H9 (cell line): Measurements from ENCODE around the gene CHMP1A. TPM values are rescaled to one million over a fixed set of nuclear protein-coding genes. Genes with fewer than 3 reads are reported as not detected.
A peak's percentile ranks its signal among the peaks of the same experiment; 100 is the strongest.

Experiments used
- DNase-seq: peaks from one replicate; pipeline ENCODE4 v3.0.0-alpha.2; 2017
- H2AFZ ChIP-seq: one replicate; pipeline ENCODE4 v1.6.1; 2013; ENCODE audit warnings: mild to moderate bottlenecking, low read length, control low read depth, moderate library complexity
- H2AK5ac ChIP-seq: 2 replicates; pipeline ENCODE4 v1.6.1; 2013; ENCODE audit warnings: low read length, control low read depth, mixed read lengths; ENCODE audit not compliant: insufficient read length
- H2BK120ac ChIP-seq: one replicate; pipeline ENCODE4 v1.6.1; 2013; ENCODE audit warnings: low read depth, mild to moderate bottlenecking, low read length, control low read depth, inconsistent platforms; ENCODE audit not compliant: poor library complexity, severe bottlenecking
- H2BK12ac ChIP-seq: 2 replicates; pipeline ENCODE4 v1.6.1; 2013; ENCODE audit warnings: low read length, control low read depth, mixed read lengths, low read depth; ENCODE audit not compliant: insufficient read length
- H2BK15ac ChIP-seq: 2 replicates; pipeline ENCODE4 v1.6.1; 2013; ENCODE audit warnings: low read depth, low read length, control low read depth
- H2BK20ac ChIP-seq: one replicate; pipeline ENCODE4 v1.6.1; 2013; ENCODE audit warnings: low read depth, mild to moderate bottlenecking, low read length, control low read depth, inconsistent platforms; ENCODE audit not compliant: poor library complexity, severe bottlenecking
- H2BK5ac ChIP-seq: 2 replicates; pipeline ENCODE4 v1.6.1; 2013; ENCODE audit warnings: low read length, control low read depth, mixed read lengths; ENCODE audit not compliant: insufficient read length
- H3K14ac ChIP-seq: 2 replicates; pipeline ENCODE4 v1.6.1; 2013; ENCODE audit warnings: low read length, control low read depth; ENCODE audit not compliant: insufficient read depth
- H3K18ac ChIP-seq: 2 replicates; pipeline ENCODE4 v1.6.1; 2013; ENCODE audit warnings: low read depth, mild to moderate bottlenecking, mixed read lengths, low read length, control low read depth; ENCODE audit not compliant: insufficient read length
- H3K23ac ChIP-seq: 2 replicates; pipeline ENCODE4 v1.6.1; 2013; ENCODE audit warnings: low read length, control low read depth, mixed read lengths, low read depth; ENCODE audit not compliant: insufficient read length
- H3K23me2 ChIP-seq: 2 replicates; pipeline ENCODE4 v1.6.1; 2013; ENCODE audit warnings: low read depth, mild to moderate bottlenecking, mixed read lengths, low read length, control low read depth; ENCODE audit not compliant: insufficient read length, poor library complexity, severe bottlenecking
- H3K27ac ChIP-seq: 2 replicates; pipeline ENCODE4 v1.5.1; 2013; ENCODE audit warnings: low read length, control low read depth, mixed read lengths, low read depth; ENCODE audit not compliant: insufficient read length
- H3K27me3 ChIP-seq: 2 replicates; pipeline ENCODE4 v1.6.1; 2013; ENCODE audit warnings: low read length, control low read depth, inconsistent platforms; ENCODE audit not compliant: insufficient read depth
- H3K4ac ChIP-seq: 2 replicates; pipeline ENCODE4 v1.6.1; 2013; ENCODE audit warnings: low read depth, mild to moderate bottlenecking, control low read depth, inconsistent platforms, low read length, moderate library complexity
- H3K4me1 ChIP-seq: 2 replicates; pipeline ENCODE4 v1.6.1; 2013; ENCODE audit warnings: low read length, control low read depth, inconsistent platforms; ENCODE audit not compliant: insufficient read depth
- H3K4me2 ChIP-seq: 2 replicates; pipeline ENCODE4 v1.6.1; 2013; ENCODE audit warnings: low read length, control low read depth, mixed read lengths; ENCODE audit not compliant: insufficient read length, insufficient read depth
- H3K56ac ChIP-seq: 2 replicates; pipeline ENCODE4 v1.6.1; 2013; ENCODE audit warnings: low read depth, mild to moderate bottlenecking, mixed read lengths, low read length, control low read depth; ENCODE audit not compliant: insufficient read length
- H3K79me1 ChIP-seq: 2 replicates; pipeline ENCODE4 v1.6.1; 2013; ENCODE audit warnings: low read depth, mild to moderate bottlenecking, moderate library complexity, low read length, control low read depth, inconsistent platforms; ENCODE audit not compliant: insufficient read depth, poor library complexity, severe bottlenecking
- H3K79me2 ChIP-seq: 2 replicates; pipeline ENCODE4 v1.6.1; 2013; ENCODE audit warnings: low read length, control low read depth, inconsistent platforms; ENCODE audit not compliant: insufficient read depth
- H3K9ac ChIP-seq: 2 replicates; pipeline ENCODE4 v1.6.1; 2013; ENCODE audit warnings: low read length, control low read depth, mixed read lengths; ENCODE audit not compliant: insufficient read length; ENCODE audit errors: extremely low read depth
- H3K9me3 ChIP-seq: one replicate; pipeline ENCODE4 v1.6.1; 2013; ENCODE audit warnings: low read depth, low read length, inconsistent platforms; ENCODE audit not compliant: control insufficient read depth
- H3T11ph ChIP-seq: one replicate; pipeline ENCODE4 v1.6.1; 2013; ENCODE audit warnings: mild to moderate bottlenecking, low read length, control low read depth, inconsistent platforms
- H4K20me1 ChIP-seq: one replicate; pipeline ENCODE4 v1.6.1; 2013; ENCODE audit not compliant: control insufficient read depth, insufficient read length, insufficient read depth
- H4K5ac ChIP-seq: 2 replicates; pipeline ENCODE4 v1.6.1; 2013; ENCODE audit warnings: low read depth, mild to moderate bottlenecking, mixed read lengths, low read length, control low read depth; ENCODE audit not compliant: insufficient read length
- H4K8ac ChIP-seq: replicated peaks from 2 replicates; pipeline ENCODE4 v1.6.1; 2013; ENCODE audit warnings: low read length, control low read depth, mixed read lengths, low read depth; ENCODE audit not compliant: insufficient read length
- H4K91ac ChIP-seq: 2 replicates; pipeline ENCODE4 v1.6.1; 2013; ENCODE audit warnings: low read depth, mild to moderate bottlenecking, moderate library complexity, mixed read lengths, low read length, control low read depth; ENCODE audit not compliant: insufficient read length
- H3K27ac Mint-ChIP-seq, 3 experiments: 2 replicates in 2 of 3; 3 replicates in 1 of 3; pipeline ENCODE4 v1.8.0; 2020 to 2021; ENCODE audit warnings: mixed read lengths in 3 of 3, mild to moderate bottlenecking in 1 of 3, moderate library complexity in 1 of 3
- H3K27me3 Mint-ChIP-seq: 2 replicates; pipeline ENCODE4 v1.8.0; 2021; ENCODE audit warnings: low read depth, mild to moderate bottlenecking, moderate library complexity, mixed read lengths
- H3K36me3 Mint-ChIP-seq, 3 experiments: 2 replicates in 2 of 3; 3 replicates in 1 of 3; pipeline ENCODE4 v1.8.0; 2020 to 2021; ENCODE audit warnings: low read depth in 3 of 3, mixed read lengths in 3 of 3; ENCODE audit not compliant: insufficient read depth in 1 of 3
- H3K4me1 Mint-ChIP-seq, 2 experiments: 2 replicates each; pipeline ENCODE4 v1.8.0; 2020; ENCODE audit warnings: mixed read lengths in 2 of 2
- H3K4me3 Mint-ChIP-seq, 2 experiments: 2 replicates in 1 of 2; 3 replicates in 1 of 2; pipeline ENCODE4 v1.8.0; 2020 to 2021; ENCODE audit warnings: mild to moderate bottlenecking in 2 of 2, mixed read lengths in 2 of 2, moderate library complexity in 1 of 2
- H3K9me3 Mint-ChIP-seq, 2 experiments: 2 replicates in 1 of 2; 3 replicates in 1 of 2; pipeline ENCODE4 v1.8.0; 2020; ENCODE audit warnings: mild to moderate bottlenecking in 2 of 2, mixed read lengths in 2 of 2, moderate library complexity in 1 of 2
- CTCF ChIP-seq: fragments of 200-600 bp; sonication (generic); conservative IDR thresholded peaks from 3 replicates; pipeline ENCODE4 v1.8.0; 2021; ENCODE audit warnings: antibody characterized with exemption, mild to moderate bottlenecking
- WGBS: extraction: QIAGEN DNeasy Blood & Tissue Kit; methylation state at CpG from one replicate; pipeline ENCODE4 v1.1.7; 2013; ENCODE audit warnings: missing lambda C conversion rate, low lambda C conversion rate, mixed read lengths; ENCODE audit not compliant: insufficient read length; ENCODE audit errors: extremely low coverage; 5-methylcytosine and 5-hydroxymethylcytosine counted together
- total RNA-seq: library from RNA; stranded (reverse); gene quantifications from 2 replicates; pipeline ENCODE4 v1.2.1, GENCODE V29; 2021

Gene CHMP1A
- total RNA-seq, 1 experiment from 2014 or later, result 89.6 TPM

GRCh38 chr16:89691231-89691985 is 33.9 kb upstream of the CHMP1A start:
- no CpG with 5 or more reads among the region's 21 CpGs for WGBS

More at GRCh38 chr16:89691231-89691985, 33.9 kb upstream of the CHMP1A start:
- Histone ChIP-seq H3K18ac (no peak overlapping the region), H3K4ac (no peak overlapping the region), H3K23me2 (peaks cover 8% of the 10 kb centered on the region), H2AFZ (no peak overlapping the region), H3K4me2 (no peak overlapping the region), H2BK5ac (no peak overlapping the region), H2BK120ac (no peak overlapping the region), H4K20me1 (no peaks in the 10 kb centered on the region), H3K27ac (no peak overlapping the region), H3K56ac (no peak overlapping the region), H3K14ac (no peak overlapping the region), H3K9ac (no peak overlapping the region), H2BK12ac (no peak overlapping the region), H2AK5ac (no peak overlapping the region), H3T11ph (no peak overlapping the region), H4K8ac (no peak overlapping the region), H3K23ac (no peak overlapping the region), H3K9me3 (no peaks in the 10 kb centered on the region), H3K79me1 (no peaks in the 10 kb centered on the region), H4K91ac (no peak overlapping the region), H3K27me3 (no peaks in the 10 kb centered on the region), H3K79me2 (no peaks in the 10 kb centered on the region), H2BK20ac (no peak overlapping the region), H4K5ac (no peak overlapping the region), H2BK15ac (no peak overlapping the region), H3K4me1 (no peaks in the 10 kb centered on the region)
- peak overlapping the region in 1 of 3 experiments; percentile 90; a peak in 1 of 7 replicates for H3K27ac Mint-ChIP-seq
- no peak overlapping the region for H3K4me3 Mint-ChIP-seq
- no peaks in the 10 kb centered on the region for H3K9me3 Mint-ChIP-seq
- H3K36me3 Mint-ChIP-seq, result peaks cover 36 to 70% (median 54%) of the 10 kb centered on the region in 3 experiments
- peaks cover 6 to 7% of the 10 kb centered on the region in 2 experiments for H3K4me1 Mint-ChIP-seq
- no peak for DNase-seq
- no peak for TF ChIP-seq CTCF
- peaks cover 2% of the 10 kb centered on the region; the same call in 1 of the 2 replicates for H3K27me3 Mint-ChIP-seq
